ENCODE results near the gene FRMD8.
"Not testable (repeated sequence)": the region's sequence is repeated elsewhere in the genome, so short reads cannot be mapped to it uniquely, and the experiment has no call there.

FRMD8 gene

DNA sequence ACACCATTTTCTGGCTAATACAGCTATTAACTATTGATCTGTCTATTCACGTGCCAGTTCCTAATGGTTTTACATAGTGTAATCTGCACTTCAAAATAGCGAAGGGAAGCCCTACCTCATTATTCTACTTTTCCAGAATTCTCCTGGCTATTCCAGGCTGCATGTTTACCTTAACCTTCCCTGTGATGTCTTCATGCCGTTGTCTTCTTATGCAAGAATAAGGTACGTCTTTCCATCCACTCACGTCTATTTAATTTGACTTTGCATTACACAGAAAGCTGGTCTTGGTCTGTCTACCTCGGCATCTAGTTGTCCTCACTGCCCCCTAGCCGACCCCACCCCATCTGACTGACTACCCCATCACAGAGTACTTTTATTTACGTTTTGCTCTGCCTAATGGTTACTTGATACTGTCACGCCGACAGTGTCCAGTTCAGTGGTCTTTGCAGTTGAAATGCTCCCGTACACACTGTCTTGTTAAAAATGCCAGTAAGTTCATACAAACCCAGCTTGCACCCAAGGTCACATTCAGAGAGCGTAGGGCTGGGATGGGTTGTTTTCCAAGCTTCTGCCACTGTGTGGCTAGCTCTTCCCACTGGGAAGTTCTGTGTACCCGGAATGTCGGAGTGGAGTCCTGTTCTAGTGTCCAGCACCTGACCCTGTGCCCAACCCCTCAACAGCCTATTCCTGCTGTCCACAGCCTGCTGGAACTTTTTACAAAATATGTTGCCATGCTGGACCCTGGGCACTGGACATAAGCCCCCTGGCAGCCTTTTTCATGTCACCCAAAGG is 51.2 kb downstream of the FRMD8 start:
- no peak for DNase-seq

DNA sequence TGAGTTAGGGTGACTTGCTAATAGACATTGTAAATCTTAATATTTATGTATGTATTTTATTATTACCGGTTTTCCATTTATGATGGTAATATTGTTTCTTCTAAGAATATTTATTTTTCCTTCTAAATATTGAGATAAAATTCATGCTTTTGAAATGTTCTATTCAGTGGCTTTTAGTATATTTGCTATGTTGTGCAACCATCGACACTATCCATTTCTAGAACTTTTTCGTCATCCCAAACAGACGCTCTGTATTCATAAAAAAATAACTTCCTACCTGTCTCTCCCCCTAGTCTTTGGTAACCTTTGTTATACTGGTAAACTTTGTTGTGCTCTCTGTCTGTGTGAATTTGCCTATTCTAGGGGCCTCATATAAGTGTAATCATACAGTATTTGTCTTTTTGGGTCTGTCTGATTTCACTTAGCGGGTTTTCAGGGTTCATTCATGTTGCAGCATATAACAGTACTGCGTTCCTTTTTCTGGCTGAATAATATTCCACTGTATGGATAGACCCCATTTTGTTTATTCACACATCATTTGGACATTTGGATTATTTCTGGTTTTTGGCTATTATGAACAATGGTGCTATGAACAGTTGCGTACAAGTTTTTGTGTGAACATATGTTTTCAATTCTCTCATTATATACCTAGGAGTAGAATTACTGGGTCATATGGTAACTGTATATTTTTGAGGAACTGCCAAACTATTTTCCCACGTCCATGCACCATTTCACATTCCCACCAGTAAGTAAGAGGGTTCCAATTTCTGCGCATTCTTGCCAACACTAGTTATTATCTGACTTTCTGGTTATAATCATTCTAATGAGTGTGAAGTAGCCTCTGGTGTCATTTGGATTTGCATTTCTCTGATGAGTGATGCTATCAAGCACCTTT is 52.1 kb downstream of the FRMD8 start:
- DNase-seq: no peak

DNA sequence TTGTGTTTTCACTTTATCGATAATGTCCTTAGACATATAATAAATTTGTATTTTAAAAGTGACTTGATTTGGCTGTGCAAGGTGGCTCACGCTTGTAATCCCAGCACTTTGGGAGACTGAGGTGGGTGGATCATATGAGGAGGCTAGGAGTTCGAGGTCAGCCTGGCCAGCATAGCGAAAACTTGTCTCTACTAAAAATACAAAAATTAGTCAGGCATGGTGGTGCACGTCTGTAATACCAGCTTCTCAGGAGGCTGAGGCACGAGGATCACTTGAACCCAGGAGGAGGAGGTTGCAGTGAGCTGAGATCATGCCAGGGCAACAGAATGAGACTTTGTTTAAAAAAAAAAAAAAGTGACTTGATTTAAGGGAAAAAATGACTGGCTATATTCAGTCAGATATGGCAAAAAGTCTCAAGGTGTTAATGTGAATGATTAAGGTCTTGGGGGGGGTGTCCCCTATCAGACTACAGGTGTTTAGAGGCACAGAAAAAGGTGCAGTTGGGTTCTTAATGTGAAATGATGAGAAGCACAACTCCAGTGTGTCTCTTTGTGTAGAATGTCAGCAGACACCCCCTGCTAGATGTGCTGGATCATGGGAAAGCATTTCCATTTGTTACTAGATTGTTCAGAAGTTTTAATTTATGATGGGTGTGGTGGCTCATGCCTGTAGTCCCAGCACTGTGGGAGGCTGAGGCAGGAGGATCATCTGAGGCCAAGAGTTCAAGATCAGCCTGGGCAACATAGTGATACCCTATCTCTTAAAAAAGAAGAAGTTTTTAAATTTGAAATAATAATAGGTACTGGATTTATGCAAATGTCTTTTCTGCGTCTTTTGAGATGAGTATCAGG is 53.1 kb downstream of the FRMD8 start:
- no peak for DNase-seq

DNA sequence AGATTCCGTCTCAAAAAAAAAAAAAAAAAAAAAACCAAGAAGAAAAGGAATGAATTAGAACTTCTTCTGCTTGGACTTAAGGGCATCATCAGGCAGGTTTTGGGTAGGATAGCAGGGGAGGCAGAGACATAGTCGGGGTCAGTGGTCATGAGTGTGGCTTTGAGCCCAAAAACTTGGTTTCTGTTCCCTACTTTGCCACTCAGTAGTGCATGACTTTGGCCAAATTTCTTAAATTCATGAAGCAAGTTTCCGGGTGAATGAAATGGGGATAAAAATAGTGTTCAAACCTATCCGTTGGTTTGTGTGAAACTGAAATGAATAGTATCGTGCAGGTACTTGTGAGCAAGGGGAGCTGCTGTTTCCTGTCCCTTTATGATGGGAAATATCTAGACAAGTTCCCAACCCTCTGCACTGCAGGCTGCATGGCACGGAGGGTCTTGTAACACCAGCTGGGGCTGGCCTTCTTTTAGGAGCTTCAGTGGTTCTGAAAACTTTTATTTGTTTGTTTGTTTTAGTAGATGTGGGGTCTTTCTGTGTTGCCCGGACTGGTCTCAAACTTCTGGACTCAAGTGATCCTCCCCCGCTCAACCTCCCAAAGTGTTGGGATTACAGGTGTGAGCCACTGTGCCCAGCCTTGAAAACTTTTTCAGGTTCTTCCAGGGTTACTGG is 54.5 kb downstream of the FRMD8 start:
- no peak for DNase-seq

DNA sequence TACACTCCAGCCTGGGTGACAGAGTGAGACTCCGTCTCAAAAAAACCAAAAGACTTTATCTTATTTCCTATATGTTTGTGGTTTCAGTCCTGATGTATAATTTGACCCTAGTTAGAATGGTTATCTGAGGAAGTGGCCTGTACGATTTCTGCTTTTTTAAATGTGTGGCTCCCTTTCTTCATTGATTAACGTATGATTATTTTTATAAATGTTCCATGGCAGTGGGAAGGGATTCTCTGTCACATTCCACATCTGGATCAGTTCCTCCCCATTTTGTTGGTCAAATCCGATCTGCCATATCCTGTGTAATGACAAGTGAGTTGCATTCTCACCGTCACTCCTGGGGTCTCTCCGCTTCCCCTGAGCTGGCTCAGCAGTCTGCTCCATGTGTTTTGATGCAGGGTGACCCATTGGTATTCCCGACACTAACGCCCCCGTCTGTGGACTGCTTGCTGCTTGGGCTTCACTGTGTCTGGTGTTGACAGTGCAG is 56.5 kb downstream of the FRMD8 start:
- DNase-seq: no peak

DNA sequence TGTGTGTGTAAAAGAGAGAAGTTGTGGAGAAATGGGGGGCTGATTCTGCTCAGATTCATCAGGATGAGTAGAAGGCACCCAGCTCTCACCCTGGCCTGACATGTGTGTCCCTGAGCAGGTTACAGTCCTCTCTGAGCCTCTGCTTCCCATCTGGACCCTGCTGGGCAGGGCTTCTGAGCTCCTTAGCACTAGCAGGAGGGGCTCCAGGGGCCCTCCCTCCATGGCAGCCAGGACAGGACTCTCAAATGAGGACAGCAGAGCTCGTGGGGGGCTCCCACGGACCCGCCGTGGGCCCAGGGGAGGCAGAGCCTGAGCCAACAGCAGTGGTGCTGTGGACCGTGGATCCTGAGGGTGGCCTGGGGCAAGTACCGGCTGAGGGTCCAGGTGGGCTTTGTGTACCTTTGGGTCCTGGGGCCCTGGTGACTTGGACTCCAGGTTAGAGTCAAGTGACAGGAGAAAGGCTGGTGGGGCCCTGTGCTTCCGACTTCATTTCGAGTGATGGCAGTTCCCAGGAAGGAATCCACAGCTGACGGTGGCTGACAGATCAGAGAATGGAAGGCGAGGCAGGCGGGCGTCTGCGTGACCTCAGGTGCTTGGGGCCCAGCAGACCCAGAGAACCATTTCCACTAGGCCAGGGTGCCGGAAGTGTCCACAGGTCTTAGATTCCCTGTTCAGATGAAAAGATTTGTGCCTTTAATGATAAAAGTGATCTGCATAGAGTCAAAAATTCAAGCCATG is 58.0 kb downstream of the FRMD8 start:
- no peak for DNase-seq

DNA sequence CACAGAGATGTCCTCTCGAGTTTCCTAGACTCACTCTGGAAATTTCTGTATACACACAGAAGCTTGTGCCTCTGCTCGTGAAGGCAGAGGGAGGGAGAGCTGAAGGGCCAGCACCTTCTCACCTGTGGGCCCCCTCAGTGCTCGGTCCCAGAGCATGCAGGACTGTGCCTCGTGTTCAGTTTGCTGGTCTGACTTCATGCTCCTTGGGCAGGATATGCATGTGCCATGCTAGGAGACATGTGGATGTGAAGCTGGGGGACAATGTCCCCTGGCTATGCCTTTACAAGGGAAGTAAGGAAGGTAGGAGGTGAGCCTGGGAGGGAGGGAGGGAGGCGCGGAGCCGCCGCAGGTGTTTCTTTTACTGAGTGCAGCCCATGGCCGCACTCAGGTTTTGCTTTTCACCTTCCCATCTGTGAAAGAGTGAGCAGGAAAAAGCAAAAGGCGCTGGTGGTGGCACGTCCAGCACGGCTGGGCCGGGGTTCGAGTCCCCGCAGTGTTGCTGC is 58.7 kb downstream of the FRMD8 start:
- DNase-seq: no peak

DNA sequence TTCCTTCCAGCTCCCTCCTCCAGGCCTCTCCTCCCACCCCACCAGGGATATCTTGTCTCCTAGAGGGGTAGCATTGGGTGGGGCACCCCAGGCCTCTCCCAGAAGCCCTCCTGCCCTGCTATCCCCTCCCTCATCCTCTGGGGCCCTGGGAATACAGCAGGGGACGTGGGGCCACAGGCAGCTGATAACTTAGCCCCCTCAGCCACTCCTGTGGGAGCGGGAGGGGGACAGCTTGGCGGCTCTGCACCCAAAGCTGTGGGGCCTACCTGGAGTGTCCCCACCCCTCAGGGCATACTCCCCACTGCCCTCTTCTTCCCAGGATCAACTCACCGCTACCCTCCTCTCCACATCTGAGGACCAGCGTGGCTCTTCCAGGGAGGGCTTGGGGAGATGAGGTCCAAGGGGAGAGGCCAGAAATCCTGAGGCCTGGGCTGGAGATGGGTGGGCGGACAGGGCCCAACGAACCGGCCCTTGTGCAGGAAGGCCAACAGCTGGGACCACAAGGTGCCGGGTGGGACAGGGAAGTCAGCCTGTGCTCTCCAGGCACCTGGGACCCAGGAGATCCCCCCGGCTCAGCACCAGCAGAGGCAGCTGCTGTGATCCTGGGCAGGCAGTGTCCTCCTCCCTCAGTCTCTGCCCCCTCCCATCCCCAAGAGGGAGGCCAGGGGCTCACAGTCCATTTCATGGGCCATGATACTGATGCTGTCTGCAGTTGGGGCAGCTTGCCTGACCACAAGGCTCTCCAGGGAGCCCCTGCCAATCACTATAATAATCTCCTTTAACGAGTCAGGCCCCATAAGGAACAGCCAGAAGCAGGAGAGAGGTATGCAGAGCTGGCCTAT is 59.4 kb downstream of the FRMD8 start:
- DNase-seq: no peak

DNA sequence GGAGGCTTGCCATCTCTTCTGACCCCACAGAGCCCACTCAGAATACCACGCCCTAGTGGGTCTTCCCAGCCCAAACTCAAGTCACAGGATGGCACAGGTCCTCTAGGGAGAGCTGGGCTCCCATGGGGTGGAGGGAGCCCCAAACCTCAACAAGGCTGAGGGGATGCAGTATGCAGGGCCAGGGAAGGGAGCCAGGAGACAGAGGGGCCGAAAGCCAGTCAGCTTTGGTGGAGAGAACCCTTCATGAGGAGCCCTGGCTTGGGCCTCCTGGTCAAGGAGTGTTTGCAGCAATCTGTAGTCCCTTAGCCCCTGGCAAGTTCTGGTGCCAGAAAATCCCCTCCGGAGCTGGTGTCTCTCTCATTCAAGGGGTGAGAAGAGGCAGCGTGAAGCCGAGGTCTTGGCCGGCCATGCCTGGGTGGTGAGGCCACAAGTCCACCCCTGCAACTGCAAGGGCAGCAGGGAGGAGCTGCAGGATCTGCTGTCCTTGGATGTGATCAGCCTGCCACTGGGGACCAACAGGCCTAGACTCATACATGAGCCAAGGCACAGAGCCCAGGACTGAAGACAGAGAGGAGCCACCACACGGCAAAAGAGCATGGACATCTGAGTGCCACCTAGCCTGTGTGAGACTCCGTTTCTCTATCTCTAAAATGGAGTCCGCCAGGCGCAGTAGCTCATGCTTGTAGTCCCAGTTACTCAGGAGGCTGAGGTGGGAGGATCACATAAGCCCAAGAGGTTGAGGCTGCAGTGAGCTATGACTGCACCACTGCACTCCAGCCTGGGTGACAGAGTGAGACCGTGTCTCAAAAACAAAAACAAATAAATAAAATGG is 60.2 kb downstream of the FRMD8 start:
- no peak for DNase-seq

DNA sequence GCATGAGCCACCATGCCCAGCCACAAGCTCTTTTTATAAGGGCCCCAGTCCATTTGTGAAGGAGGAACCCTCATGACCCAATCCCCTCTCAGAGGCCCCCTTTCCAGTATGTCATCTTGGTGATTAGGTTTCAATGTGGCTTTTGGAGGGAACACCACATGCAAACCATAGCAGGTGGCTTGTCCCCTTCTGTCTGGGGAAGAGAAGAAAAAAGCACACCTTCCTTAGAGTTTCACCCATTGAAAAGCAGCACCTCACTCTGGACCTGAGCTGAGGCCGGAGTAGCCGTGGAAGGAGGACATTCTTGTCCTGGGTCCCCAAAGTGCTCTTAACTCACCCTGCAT is 61.6 kb downstream of the FRMD8 start:
- DNase-seq: no peak

DNA sequence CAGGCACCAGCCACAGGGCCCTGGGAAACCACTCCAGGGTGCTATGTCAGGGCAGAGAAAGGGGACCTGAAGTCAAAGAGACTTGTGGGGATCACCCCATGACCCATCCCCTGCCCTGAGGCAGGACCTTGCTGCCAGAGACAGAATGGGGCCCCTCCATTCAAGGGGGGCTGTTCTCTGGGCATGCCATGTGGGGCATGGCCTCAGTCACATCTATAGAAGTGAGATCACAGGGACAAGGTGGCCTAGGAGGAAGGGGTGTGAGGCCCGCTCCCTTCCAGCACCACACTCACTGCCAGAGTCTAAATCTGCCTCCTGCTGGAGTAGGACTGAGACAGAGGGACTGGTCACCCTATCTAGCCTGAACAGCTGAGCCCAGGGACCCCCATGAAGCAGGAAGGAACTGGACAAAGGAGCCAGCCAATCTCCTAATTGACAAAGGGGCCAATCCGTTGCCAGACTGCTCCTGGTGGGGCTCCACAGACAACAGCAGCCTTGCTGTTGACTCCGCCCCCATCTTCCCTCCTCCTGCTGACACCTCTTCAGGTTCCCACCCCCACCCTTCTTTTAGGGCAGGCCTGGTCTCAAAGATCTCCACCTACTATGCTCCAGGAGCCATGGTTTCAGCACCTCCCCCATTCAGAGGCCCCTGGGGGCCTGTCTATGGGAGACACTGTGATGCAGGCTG is 62.1 kb downstream of the FRMD8 start:
- no peak for DNase-seq

DNA sequence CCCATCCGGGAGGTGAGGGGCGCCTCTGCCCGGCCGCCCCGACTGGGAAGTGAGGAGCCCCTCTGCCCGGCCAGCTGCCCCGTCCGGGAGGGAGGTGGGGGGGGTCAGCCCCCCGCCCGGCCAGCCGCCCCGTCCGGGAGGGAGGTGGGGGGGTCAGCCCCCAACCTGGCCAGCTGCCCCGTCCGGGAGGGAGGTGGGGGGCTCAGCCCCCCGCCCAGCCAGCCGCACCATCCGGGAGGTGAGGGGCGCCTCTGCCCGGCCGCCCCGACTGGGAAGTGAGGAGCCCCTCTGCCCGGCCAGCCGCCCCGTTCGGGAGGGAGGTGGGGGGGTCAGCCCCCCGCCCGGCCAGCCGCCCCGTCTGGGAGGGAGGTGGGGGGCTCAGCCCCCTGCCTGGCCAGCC is 64.9 kb downstream of the FRMD8 start:
- DNase-seq: not testable (repeated sequence)

DNA sequence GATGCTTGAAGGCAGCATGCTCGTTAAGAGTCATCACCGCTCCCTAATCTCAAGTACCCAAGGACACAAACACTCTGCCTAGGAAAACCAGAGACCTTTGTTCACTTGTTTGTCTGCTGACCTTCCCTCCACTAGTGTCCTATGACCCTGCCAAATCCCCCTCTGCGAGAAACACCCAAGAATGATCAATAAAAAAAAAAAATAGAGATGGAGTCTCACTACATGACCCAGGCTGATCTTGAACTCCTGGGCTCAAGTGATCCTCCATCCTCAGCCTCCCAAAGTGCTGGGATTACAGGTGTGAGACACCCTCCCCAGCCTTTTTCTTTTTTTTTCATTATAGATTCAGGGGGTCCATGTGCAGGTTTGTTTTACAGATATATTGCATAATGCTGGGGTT is 65.8 kb downstream of the FRMD8 start:
- not testable (repeated sequence) for DNase-seq

DNA sequence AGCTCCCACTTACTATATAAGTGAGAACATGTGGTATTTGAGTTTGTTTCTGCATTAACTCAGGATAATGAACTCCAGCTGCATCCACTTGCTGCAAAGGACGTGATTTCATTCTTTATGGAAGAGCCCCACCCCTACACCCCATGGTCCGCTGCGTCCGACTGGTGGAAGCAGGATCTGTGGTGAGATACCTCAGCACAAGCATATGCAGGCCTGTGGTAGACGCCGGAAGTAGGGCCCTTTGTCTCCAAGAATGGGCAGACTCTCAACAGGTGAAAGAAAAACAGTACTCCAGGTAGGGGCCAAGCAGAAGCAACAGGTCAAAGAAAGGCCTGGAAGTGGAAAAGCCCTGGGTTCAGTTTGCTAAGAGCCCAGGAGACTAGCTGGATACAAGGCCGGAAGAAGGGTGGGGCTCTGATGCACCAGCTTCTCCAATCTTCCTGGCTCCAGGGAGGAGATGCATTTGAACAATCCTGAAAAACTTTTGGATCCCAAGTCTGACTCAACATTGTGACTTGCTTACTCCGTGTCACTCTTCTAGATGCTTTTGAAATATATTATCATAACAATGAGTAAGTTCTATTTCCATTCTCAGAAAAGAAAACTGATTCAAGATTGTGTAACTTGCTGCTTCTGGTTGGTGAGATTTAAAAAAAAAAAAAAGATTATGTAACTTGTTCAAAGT is 66.5 kb downstream of the FRMD8 start:
- DNase-seq: no peak

DNA sequence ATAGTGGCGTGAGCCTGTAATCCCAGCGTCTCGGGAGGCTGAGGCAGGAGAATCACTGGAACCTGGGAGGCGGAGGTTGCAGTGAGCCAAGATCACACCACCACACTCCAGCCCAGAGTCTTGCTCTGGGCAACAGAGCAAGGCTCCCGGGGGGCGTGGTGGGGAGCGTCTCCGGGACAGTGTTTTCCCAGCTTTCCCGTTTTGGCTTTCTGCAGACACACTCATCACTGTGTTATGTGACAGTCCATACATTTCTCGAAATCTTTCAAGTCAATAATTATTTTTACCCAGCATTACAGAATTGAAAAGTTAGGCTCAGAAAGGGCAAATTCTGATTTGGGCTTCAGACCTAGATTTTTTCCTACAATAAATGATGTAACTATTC is 67.9 kb downstream of the FRMD8 start:
- DNase-seq: no peak

DNA sequence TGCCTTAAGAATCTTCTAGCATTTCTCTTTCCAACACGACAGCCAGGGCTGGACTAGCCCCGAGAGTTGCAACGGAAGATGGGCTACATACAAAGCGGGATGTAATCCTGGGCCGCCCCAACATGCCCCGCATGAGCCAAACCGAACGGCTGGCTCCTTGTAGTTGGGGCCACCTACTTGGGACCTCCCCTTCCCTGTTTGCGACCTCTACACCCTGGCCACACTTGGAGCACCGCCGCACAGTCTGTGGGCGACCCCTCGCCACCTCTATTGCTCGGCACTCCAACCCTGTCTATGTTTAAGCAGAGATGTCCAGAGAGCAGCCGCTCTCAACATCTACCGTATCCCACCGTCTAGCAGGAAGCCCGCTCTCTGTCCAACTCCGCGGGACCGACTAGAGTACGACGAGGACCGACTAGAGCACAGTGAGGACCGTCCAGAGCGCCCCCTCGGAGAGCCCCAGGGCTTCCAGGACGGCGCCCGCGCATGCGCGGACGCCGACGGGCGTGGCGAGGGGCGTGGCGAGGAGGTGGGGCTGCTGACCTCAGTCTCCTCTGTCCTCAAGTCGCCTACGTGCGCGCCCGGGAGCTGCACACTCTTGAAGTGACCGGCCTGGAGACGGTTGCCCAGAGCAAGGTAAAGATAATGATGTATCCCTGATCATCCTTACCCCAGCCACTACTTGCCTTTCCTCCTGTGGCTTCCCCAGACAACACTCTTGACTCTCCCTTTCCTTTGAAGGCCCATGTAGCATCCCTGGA is 68.4 kb downstream of the FRMD8 start:
- peak; percentile 61 for DNase-seq

DNA sequence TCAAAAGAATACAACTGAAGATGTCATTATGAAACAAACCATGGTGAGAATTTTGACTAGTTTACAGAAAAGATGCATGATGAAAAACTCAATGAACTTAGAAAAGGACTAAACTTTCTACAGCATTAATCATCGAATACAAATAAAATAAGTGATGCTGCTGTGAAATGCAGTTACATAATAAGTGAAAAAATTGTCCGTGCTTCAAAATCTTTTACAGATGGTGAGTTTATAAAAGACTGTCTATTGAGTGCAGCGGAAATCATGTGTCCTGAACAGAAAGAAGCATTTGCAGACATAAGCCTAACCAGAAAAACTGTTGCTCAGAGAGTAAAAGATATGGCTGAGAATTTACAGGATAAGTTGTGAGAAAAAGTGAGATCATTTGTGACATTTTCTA is 70.0 kb downstream of the FRMD8 start:
- DNase-seq: no peak

DNA sequence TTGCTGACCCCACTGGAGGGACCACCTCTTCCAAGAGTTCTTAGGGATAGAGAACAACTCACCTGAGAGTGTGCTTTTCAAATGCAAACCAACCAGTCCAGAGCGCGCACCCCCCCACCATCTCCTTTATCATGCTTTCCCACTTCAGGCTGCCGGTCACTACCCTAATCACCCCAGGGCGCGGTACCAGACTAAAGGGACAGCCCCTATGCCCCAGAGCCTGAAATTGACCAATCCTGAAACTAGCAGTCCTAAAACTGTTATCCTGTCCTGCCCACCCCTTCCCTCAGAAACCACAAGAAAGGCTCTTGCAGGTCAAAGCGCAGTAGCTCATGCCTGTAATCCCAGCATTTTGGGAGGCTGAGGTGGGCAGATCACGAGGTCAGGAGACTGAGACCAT is 73.1 kb downstream of the FRMD8 start:
- no peak for DNase-seq

Data from NCI-H2171 (cell line).